Eye (tissue), 1 donor: Measurements from ENCODE around the gene C11orf87.

Experiments
- DNase-seq: peaks from one replicate; pipeline ENCODE4 v3.0.0-alpha.2; 2015

Gene C11orf87

GRCh38 chr11:109421981-109422869 lies at the start of gene C11orf87:
TSS of gene C11orf87 (plus strand) at chr11:109422190. CDS start at chr11:109423634, 1,444 bp downstream.
- DNase-seq: peak; percentile 73

- no peak for DNase-seq
Measured at GRCh38 chr11:109374032-109374431, 48.0 kb upstream of the C11orf87 start.

GRCh38 chr11:109374441-109374840 lies 47.5 kb upstream of the C11orf87 start:
- DNase-seq: no peak

GRCh38 chr11:109377039-109377742 lies 44.8 kb upstream of the C11orf87 start:
- no peak for DNase-seq

GRCh38 chr11:109378034-109378433 lies 44.0 kb upstream of the C11orf87 start:
- DNase-seq: peak; percentile 7

- peak; percentile 17 for DNase-seq
Measured at GRCh38 chr11:109383306-109383705, 38.7 kb upstream of the C11orf87 start.

- no peak for DNase-seq
Measured at GRCh38 chr11:109384873-109385272, 37.1 kb upstream of the C11orf87 start.

GRCh38 chr11:109388982-109389381 lies 33.0 kb upstream of the C11orf87 start:
- no peak for DNase-seq

- DNase-seq: no peak
Measured at GRCh38 chr11:109390752-109391151, 31.2 kb upstream of the C11orf87 start.

GRCh38 chr11:109401545-109401944 lies 20.4 kb upstream of the C11orf87 start:
- no peak for DNase-seq

GRCh38 chr11:109405671-109406070 lies 16.3 kb upstream of the C11orf87 start:
- DNase-seq: no peak

GRCh38 chr11:109416601-109417000 lies 5.4 kb upstream of the C11orf87 start:
- no peak for DNase-seq

- peak; percentile 70 for DNase-seq
Measured at GRCh38 chr11:109422870-109423465, 978 bp downstream of the C11orf87 start.

- no peak for DNase-seq
Measured at GRCh38 chr11:109423466-109424190, 1.6 kb downstream of the C11orf87 start.

GRCh38 chr11:109424901-109425300 lies 2.9 kb downstream of the C11orf87 start:
- peak; percentile 49 for DNase-seq

GRCh38 chr11:109425554-109425953 lies 3.6 kb downstream of the C11orf87 start:
- no peak for DNase-seq

- DNase-seq: peak; percentile 15
Measured at GRCh38 chr11:109426442-109427240, 4.7 kb downstream of the C11orf87 start.

GRCh38 chr11:109432105-109432504 lies 10.1 kb downstream of the C11orf87 start:
- no peak for DNase-seq

GRCh38 chr11:109433753-109434256 lies 11.8 kb downstream of the C11orf87 start:
- DNase-seq: no peak

GRCh38 chr11:109435121-109435742 lies 13.2 kb downstream of the C11orf87 start:
- DNase-seq: no peak

- no peak for DNase-seq
Measured at GRCh38 chr11:109439684-109440083, 17.7 kb downstream of the C11orf87 start.
